Neural progenitor cell (in vitro differentiated cells): Measurements from ENCODE around the gene GANAB. TPM values are rescaled to one million over a fixed set of nuclear protein-coding genes. Genes with fewer than 3 reads are reported as not detected.

Source experiments
- DNase-seq: peaks from one replicate; pipeline ENCODE4 v3.0.0-alpha.2; 2016; ENCODE audit warnings: low spot score
- H2AFZ ChIP-seq: fragments of 200-600 bp; sonication (generic); replicated peaks from 2 replicates; pipeline ENCODE4 v1.6.1; 2016; ENCODE audit warnings: antibody characterized with exemption
- H3F3A ChIP-seq: fragments of 200-600 bp; sonication (generic); 2 replicates; pipeline ENCODE4 v1.6.1; 2016; ENCODE audit warnings: antibody characterized with exemption, low read depth
- H3K27ac ChIP-seq: fragments of 200-600 bp; sonication (generic); 2 replicates; pipeline ENCODE4 v1.5.1; 2016; ENCODE audit warnings: mild to moderate bottlenecking
- H3K27me3 ChIP-seq: fragments of 200-600 bp; sonication (generic); 2 replicates; pipeline ENCODE4 v1.6.1; 2016; ENCODE audit warnings: mild to moderate bottlenecking, moderate library complexity
- H3K36me3 ChIP-seq: fragments of 200-600 bp; sonication (generic); 2 replicates; pipeline ENCODE4 v1.5.1; 2016
- H3K4me1 ChIP-seq: fragments of 200-600 bp; sonication (generic); 2 replicates; pipeline ENCODE4 v1.6.1; 2016; ENCODE audit warnings: mixed run types
- H3K4me2 ChIP-seq: fragments of 200-600 bp; sonication (generic); 2 replicates; pipeline ENCODE4 v1.6.1; 2016
- H3K4me3 ChIP-seq: fragments of 200-600 bp; sonication (generic); 2 replicates; pipeline ENCODE4 v1.5.1; 2016
- H3K79me2 ChIP-seq: fragments of 200-600 bp; sonication (generic); 2 replicates; pipeline ENCODE4 v1.6.1; 2016; ENCODE audit warnings: low read depth
- H3K9ac ChIP-seq: fragments of 200-600 bp; sonication (generic); 2 replicates; pipeline ENCODE4 v1.6.1; 2016
- H3K9me3 ChIP-seq: fragments of 200-600 bp; sonication (generic); 2 replicates; pipeline ENCODE4 v1.5.1; 2016; ENCODE audit warnings: low read depth
- H4K20me1 ChIP-seq: fragments of 200-600 bp; sonication (generic); 2 replicates; pipeline ENCODE4 v1.6.1; 2016; ENCODE audit warnings: low read depth
- H3K27ac Mint-ChIP-seq: 3 replicates; pipeline ENCODE4 v1.8.0; 2021; ENCODE audit warnings: mixed read lengths
- H3K27me3 Mint-ChIP-seq: 2 replicates; pipeline ENCODE4 v1.8.0; 2022; ENCODE audit warnings: low read depth, mild to moderate bottlenecking, inconsistent platforms, moderate library complexity, mixed read lengths; ENCODE audit not compliant: insufficient read depth
- H3K36me3 Mint-ChIP-seq: 3 replicates; pipeline ENCODE4 v1.8.0; 2021; ENCODE audit warnings: mixed read lengths
- H3K4me1 Mint-ChIP-seq: 3 replicates; pipeline ENCODE4 v1.8.0; 2021; ENCODE audit warnings: mixed read lengths
- H3K4me3 Mint-ChIP-seq: 3 replicates; pipeline ENCODE4 v1.8.0; 2021; ENCODE audit warnings: mild to moderate bottlenecking, moderate library complexity, mixed read lengths
- H3K9me3 Mint-ChIP-seq: 3 replicates; pipeline ENCODE4 v1.8.0; 2020; ENCODE audit warnings: mixed read lengths
- CTCF ChIP-seq: fragments of 200-600 bp; sonication (generic); IDR thresholded peaks from 2 replicates; pipeline ENCODE4 v1.5.1; 2017; ENCODE audit warnings: antibody characterized with exemption, mild to moderate bottlenecking
- EZH2 ChIP-seq: fragments of 200-600 bp; sonication (generic); IDR thresholded peaks from 2 replicates; pipeline ENCODE4 v1.6.1; 2017; ENCODE audit warnings: antibody characterized with exemption, mild to moderate bottlenecking, moderate library complexity
- EZH2phosphoT487 ChIP-seq: fragments of 200-600 bp; sonication (generic); IDR thresholded peaks from 2 replicates; pipeline ENCODE4 v1.6.1; 2017; ENCODE audit warnings: antibody characterized with exemption
- total RNA-seq: library from RNA; depleted of rRNA; stranded (reverse); fragments of >200 nt; gene quantifications from 2 replicates; pipeline ENCODE4 v1.2.3, GENCODE V29; 2015; ENCODE audit warnings: low replicate concordance

Gene GANAB
- total RNA-seq, 1 donor from 2014 or later = 202 TPM

- peaks cover 17% of the 10 kb centered on the region for H3K79me2 ChIP-seq
- no peak overlapping the region for H2AFZ ChIP-seq
- no peaks in the 10 kb centered on the region for H3K9me3 ChIP-seq
- peaks cover 7% of the 10 kb centered on the region for H3K4me1 ChIP-seq
- Mint-ChIP-seq H3K36me3 (peaks cover 6% of the 10 kb centered on the region), H3K27ac (no peak overlapping the region), H3K4me1 (peaks cover 20% of the 10 kb centered on the region), H3K9me3 (no peaks in the 10 kb centered on the region), H3K4me3 (no peak overlapping the region), H3K27me3 (peaks cover 2% of the 10 kb centered on the region)
- H3K9ac ChIP-seq = no peak overlapping the region
- H3K4me2 ChIP-seq = no peak overlapping the region
- H4K20me1 ChIP-seq = peaks cover 8% of the 10 kb centered on the region
- H3K36me3 ChIP-seq = no peaks in the 10 kb centered on the region
- peaks cover 25% of the 10 kb centered on the region for H3F3A ChIP-seq
- H3K27me3 ChIP-seq = no peaks in the 10 kb centered on the region
- TF ChIP-seq EZH2phosphoT487 = no peak
- TF ChIP-seq CTCF = no peak
- TF ChIP-seq EZH2 = no peak
- no peak for DNase-seq
- no peak overlapping the region for H3K4me3 ChIP-seq
- no peak overlapping the region for H3K27ac ChIP-seq
Measured at GRCh38 chr11:62682518-62682917, 36.1 kb upstream of the GANAB start.

GRCh38 chr11:62680825-62681240 lies 34.4 kb upstream of the GANAB start:
- H3K4me2 ChIP-seq = no peak overlapping the region
- Mint-ChIP-seq H3K27me3 (peaks cover 2% of the 10 kb centered on the region), H3K36me3 (peaks cover 12% of the 10 kb centered on the region), H3K4me3 (peak overlapping the region; percentile 73), H3K27ac (peak overlapping the region; percentile 95), H3K4me1 (peaks cover 27% of the 10 kb centered on the region), H3K9me3 (no peaks in the 10 kb centered on the region)
- H4K20me1 ChIP-seq = peaks cover 8% of the 10 kb centered on the region
- no peaks in the 10 kb centered on the region for H3K36me3 ChIP-seq
- peaks cover 34% of the 10 kb centered on the region for H3F3A ChIP-seq
- peak; percentile 51 for DNase-seq
- H3K79me2 ChIP-seq = peaks cover 20% of the 10 kb centered on the region
- TF ChIP-seq EZH2 = no peak
- TF ChIP-seq EZH2phosphoT487 = no peak
- TF ChIP-seq CTCF = peak; percentile 44
- no peaks in the 10 kb centered on the region for H3K9me3 ChIP-seq
- no peak overlapping the region for H3K4me3 ChIP-seq
- peak overlapping the region; percentile 45 for H2AFZ ChIP-seq
- H3K27me3 ChIP-seq = no peaks in the 10 kb centered on the region
- no peak overlapping the region for H3K27ac ChIP-seq
- H3K9ac ChIP-seq = no peak overlapping the region
- H3K4me1 ChIP-seq = peaks cover 7% of the 10 kb centered on the region

- H3K27me3 ChIP-seq = no peaks in the 10 kb centered on the region
Measured at GRCh38 chr11:62678770-62679696, 32.6 kb upstream of the GANAB start, which contains the start of gene UBXN1. UBXN1 (minus strand) TSS chr11:62679073; CDS start chr11:62678923, 150 bp downstream.

More at GRCh38 chr11:62678770-62679696, 32.6 kb upstream of the GANAB start, which contains the start of gene UBXN1:
- peaks cover 2% of the 10 kb centered on the region for H3K27me3 Mint-ChIP-seq
- Histone ChIP-seq H3K4me1 (peaks cover 7% of the 10 kb centered on the region), H3K36me3 (no peaks in the 10 kb centered on the region), H3K9me3 (no peaks in the 10 kb centered on the region), H3K79me2 (peaks cover 20% of the 10 kb centered on the region), H4K20me1 (peaks cover 8% of the 10 kb centered on the region), H3K9ac (peak within 1 kb of the TSS; percentile 88), H2AFZ (peak within 1 kb of the TSS; percentile 77), H3K4me3 (peak within 1 kb of the TSS; percentile 85), H3K27ac (no peak within 1 kb of the TSS), H3K4me2 (peak within 1 kb of the TSS; percentile 96), H3F3A (peaks cover 44% of the 10 kb centered on the region)
- peak within 1 kb of the TSS; percentile 93 for H3K4me3 Mint-ChIP-seq
- peak within 1 kb of the TSS; percentile 99 for H3K27ac Mint-ChIP-seq
- no peaks in the 10 kb centered on the region for H3K9me3 Mint-ChIP-seq
- peaks cover 17% of the 10 kb centered on the region for H3K36me3 Mint-ChIP-seq
- TF ChIP-seq EZH2 (no peak), EZH2phosphoT487 (no peak), CTCF (no peak)
- peak; percentile 85 for DNase-seq
- H3K4me1 Mint-ChIP-seq = peaks cover 27% of the 10 kb centered on the region
